ENCODE measurements around the gene MT1HL1.
"Not testable (repeated sequence)": the region's sequence is repeated elsewhere in the genome, so short reads cannot be mapped to it uniquely, and the experiment has no call there.

MT1HL1 gene

GRCh38 chr1:237018896-237019295 is 14.7 kb upstream of the MT1HL1 start:
- no peak for DNase-seq (ENCODE audit: extremely low read depth in 1 of 2, low read depth in 1 of 2)

GRCh38 chr1:237016626-237017025 is 12.4 kb upstream of the MT1HL1 start:
- no peak for DNase-seq (ENCODE audit: extremely low read depth in 1 of 2, low read depth in 1 of 2)

DNA sequence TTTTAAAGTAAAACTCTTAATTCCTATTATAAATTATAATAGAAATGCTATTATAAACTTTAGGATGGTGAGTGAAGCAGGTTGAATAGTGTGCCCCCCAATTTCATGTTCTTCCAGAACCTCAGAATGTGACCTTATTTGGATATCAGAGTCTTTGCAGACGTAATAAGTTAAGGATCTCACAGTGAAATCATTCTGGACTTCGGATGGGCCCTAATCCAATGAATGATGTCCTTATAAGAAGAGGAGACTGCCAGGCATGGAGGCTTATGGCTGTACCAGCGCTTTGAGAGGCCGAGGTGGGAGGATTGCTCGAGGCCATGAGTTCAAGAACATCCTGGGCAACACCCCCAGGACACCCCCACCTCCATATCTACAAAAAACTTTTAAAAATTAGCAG is 9.4 kb upstream of the MT1HL1 start:
- no peak for DNase-seq (ENCODE audit: extremely low read depth in 1 of 2, low read depth in 1 of 2)

DNA sequence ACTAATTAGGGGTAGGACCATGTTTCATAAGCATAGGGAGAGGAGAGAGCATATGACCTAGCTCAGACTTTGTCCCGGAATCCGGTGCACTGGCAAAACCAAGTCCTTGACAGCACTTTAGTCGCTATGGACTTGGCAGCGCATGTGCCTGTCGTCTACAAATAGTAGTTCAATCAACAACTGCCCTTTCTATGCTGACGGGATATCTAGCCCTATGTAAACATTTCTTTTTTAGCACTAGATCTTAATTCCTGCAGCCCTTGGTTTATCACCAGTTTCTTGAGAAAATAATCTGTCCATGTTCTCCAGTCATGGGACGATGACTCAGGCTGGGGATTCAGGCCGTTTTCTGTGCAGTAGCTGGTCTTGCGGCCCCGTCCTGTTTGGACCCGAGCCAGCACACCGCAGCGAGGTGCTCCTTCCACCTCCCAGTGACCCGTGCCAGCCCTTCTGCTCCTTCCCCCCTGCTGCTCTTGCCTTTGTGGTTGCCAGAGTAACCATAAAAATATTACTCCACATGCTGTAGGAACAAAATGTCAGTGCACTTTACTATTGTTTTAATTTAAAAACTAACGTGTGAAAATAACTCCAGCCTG is 8.6 kb upstream of the MT1HL1 start:
- no peak for DNase-seq (ENCODE audit: extremely low read depth in 1 of 2, low read depth in 1 of 2)

- DNase-seq (ENCODE audit: extremely low read depth in 1 of 2, low read depth in 1 of 2): no peak
Measured at GRCh38 chr1:237012361-237012760, 8.1 kb upstream of the MT1HL1 start.

GRCh38 chr1:237011432-237011831 is 7.2 kb upstream of the MT1HL1 start:
- no peak for DNase-seq (ENCODE audit: extremely low read depth in 1 of 2, low read depth in 1 of 2)

DNA sequence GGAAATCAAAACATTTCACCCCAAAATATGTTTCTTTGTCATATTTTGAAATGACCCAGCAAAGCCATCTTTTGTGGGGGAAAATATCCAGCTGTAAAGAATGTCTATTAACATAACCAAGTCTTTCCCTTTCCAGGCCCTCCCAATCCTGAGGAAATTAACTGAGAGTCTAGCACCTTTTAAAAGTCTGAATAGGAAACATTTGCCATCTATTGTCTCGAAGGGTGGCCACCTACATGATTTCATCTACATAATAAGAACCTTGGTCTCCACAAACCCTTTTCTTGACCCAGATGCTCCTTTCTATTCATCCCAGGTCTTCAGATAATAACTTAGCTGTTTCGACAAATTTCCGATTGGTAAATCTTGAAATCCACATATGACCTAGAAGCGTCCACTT is 5.4 kb upstream of the MT1HL1 start:
- no peak for DNase-seq (ENCODE audit: extremely low read depth in 1 of 2, low read depth in 1 of 2)

GRCh38 chr1:237007147-237007881 is 3.1 kb upstream of the MT1HL1 start:
- DNase-seq (ENCODE audit: extremely low read depth in 1 of 2, low read depth in 1 of 2): no peak

DNA sequence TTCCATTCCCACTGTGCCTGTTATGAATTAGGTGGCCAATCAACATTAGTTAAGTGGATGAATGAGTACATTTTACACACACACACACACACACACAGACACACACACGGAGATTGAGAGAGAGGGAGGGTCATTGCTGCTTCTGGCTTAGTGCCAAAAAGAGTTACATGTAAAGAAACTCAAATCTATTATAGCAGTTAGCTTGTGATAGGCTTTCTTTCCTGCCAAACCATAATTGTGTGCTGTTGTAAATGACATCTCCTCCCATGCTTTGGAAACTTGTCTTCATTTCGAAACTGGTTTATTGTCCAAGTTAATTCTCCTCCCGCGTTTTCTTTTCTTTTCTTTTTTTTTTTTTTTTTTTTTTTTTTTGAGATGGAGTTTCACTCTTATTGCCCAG is 1.4 kb upstream of the MT1HL1 start:
- DNase-seq (ENCODE audit: extremely low read depth in 1 of 2, low read depth in 1 of 2): no peak

DNA sequence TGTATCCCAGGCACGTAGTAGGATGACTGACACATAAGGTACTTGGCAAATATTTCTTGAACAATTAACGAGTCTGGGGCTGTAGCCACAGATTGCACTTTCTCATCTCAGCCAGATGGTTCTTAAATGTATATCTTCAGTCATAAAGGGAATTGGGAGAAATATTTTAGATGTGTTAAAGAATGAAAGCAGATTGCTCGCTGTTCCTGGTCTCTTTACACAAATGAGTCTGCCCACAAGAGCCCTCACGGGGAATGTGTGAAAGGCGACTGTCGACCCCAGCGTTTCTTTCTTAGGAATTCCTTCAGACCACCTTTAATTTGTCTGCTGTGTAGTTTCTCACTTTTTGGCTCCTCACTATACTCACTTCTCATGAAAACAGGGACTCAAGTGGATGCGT is 725 bp downstream of the MT1HL1 start:
- no peak for DNase-seq (ENCODE audit: extremely low read depth in 1 of 2, low read depth in 1 of 2)

DNA sequence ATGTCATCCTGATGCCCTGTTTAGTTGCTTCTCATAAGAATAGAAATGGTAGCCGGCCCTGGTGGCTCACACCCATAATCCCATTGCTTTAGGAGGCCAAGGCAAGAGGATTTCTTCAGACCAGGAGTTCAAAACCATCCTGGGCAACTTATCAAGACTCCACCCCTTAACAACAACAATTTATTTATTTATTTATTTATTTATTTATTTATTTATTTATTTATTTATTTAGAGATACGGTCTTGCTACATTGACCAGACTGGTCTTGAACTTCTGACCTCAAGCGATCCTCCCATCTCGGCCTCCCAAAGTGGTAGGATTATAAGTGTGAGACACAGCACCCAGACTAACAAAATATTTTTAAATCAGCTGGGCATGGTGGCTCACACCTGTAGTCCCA is 4.0 kb downstream of the MT1HL1 start:
- DNase-seq (ENCODE audit: extremely low read depth in 1 of 2, low read depth in 1 of 2): no peak

- DNase-seq (ENCODE audit: extremely low read depth in 1 of 2, low read depth in 1 of 2): no peak
Measured at GRCh38 chr1:236998546-236998945, 5.7 kb downstream of the MT1HL1 start.

- DNase-seq (ENCODE audit: extremely low read depth in 1 of 2, low read depth in 1 of 2): no peak
Measured at GRCh38 chr1:236997882-236998281, 6.4 kb downstream of the MT1HL1 start.

DNA sequence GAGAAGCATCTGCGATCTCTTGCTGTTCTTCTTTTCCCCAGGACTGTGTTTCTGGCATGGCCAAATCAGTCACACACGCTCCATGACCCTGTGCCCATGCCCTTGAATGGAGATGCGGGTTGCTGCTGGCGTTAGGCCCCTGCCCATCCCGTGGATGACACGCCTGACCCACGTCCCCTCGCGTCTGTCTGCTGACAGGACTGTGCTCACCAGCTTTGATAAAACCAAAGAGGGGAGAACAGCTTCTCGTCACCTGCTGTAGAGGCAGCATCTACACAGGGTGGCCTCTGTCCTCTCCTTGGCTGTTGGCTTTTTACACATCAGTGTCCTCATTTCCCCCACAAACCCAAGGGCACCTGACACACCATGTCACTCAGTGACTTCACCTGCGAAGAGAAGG is 6.9 kb downstream of the MT1HL1 start:
- no peak for DNase-seq (ENCODE audit: extremely low read depth in 1 of 2, low read depth in 1 of 2)

GRCh38 chr1:236994450-236994849 is 9.8 kb downstream of the MT1HL1 start:
- no peak for DNase-seq (ENCODE audit: extremely low read depth in 1 of 2, low read depth in 1 of 2)

- DNase-seq (ENCODE audit: extremely low read depth in 1 of 2, low read depth in 1 of 2): no peak
Measured at GRCh38 chr1:236992449-236992848, 11.8 kb downstream of the MT1HL1 start.

- no peak for DNase-seq (ENCODE audit: extremely low read depth in 1 of 2, low read depth in 1 of 2)
Measured at GRCh38 chr1:236990052-236990445, 14.2 kb downstream of the MT1HL1 start.

DNA sequence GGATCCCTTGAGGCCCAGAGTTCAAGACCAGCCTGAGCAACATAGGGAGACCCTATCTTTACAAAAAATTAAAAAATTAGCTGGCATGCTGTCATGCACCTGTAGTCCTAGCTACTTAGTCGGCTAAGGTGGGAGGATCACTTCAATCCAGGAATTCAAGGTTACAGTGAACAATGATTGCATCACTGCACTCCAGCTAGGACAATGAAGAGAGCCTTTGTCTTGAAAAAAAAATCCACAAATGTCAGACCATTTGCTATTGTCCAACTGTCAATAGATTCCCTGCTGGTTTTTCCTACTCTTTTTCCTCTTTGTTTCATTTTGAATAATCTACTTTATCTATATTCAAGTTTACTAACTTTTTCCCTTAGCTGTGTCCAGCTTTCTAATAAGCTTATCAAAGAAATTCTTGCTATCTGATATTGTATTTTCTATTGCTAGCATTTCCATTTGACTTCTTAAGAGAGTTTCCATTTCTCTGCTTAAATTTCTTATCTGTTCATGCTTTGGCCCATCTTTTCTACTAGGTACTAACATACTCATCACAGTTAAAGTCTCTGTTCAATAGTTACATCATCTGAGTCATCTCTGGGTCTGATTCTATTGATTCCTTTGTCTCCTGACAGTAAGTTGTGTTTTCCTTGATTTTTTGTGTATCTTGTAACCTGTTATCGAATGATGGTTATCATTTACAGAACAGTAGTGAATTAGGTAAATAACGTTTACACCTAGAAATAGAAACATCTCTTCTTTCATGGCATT is 14.8 kb downstream of the MT1HL1 start:
- no peak for DNase-seq (ENCODE audit: extremely low read depth in 1 of 2, low read depth in 1 of 2)

DNA sequence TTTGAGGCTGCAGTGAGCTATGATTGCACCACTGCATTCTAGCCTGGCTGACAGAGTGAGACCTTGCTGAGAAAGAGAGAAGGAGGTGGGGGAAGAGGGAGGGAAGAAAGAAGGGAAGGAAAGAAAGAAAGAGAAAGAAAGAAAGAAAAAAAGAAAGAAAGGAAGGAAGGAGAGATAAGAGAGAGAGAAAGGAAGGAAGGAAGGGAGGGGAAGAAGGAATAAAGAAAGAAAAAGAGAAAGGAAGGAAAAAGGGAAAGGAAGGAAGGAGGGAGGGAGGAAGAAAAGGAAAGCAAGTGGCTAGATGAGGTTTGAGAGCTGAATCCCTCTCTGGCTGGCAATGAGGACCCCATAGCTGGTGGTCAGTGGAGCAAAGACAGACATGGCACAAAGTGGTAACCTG is 20.4 kb downstream of the MT1HL1 start:
- no peak for DNase-seq (ENCODE audit: extremely low read depth in 1 of 2, low read depth in 1 of 2)

DNA sequence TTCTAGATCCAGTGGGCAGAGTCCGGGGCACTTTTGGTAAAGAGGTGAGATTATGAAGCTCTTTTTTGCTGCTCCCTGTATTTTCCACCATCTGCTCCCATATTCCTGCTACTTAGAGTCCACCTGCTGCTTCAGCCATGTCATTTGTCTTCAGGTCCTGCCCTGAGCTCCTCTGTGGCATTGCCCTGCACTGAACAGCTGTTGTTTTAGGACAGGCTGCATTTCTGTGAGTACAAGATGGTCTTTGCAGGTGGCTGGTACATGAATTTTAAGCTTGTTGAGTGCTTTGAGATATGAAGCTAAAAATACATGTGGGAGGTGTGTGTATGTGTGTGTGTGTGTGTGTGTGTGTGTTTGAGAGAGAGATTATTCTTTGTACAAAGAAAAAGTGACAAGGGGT is 21.9 kb downstream of the MT1HL1 start:
- DNase-seq (ENCODE audit: extremely low read depth in 1 of 2, low read depth in 1 of 2): no peak

DNA sequence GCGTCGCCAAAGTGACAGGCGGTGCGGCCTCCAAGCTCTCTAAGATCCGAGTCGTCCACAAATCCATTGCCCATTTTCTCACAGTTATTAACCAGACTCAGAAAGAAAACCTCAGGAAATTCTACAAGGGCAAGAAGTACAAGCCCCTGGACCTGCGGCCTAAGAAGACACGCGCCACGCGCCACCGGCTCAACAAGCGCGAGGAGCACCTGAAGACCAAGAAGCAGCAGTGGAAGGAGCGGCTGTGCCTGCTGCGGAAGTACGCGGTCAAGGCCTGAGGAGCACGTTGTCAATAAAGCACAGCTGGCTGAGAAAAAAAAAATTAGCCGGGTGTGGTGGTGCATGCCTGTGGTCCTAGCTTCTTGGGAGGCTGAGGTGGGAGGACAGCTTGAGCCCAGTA is 22.8 kb downstream of the MT1HL1 start:
- not testable (repeated sequence) for DNase-seq (ENCODE audit: extremely low read depth in 1 of 2, low read depth in 1 of 2)

GRCh38 chr1:236980673-236981072 is 23.6 kb downstream of the MT1HL1 start:
- DNase-seq (ENCODE audit: extremely low read depth in 1 of 2, low read depth in 1 of 2): no peak

Measured in activated CD8-positive, alpha-beta memory T cell treated with anti-CD3 and anti-CD28 coated beads for 1 hour (primary cell).